ENCODE measurements around the gene TNC. TPM values are rescaled to one million over a fixed set of nuclear protein-coding genes. Genes with fewer than 3 reads are reported as not detected.

Gene TNC
- total and polyA plus RNA-seq, 2 donors from 2014 or later, result 9.4 to 254 TPM

- Histone ChIP-seq H3K27me3 (ENCODE audit: control insufficient read depth, insufficient read depth, low read length) (no peaks in the 10 kb centered on the region), H3K9ac (ENCODE audit: low read length in 3 of 3) (no peak overlapping the region), H3K27ac (ENCODE audit: low read depth in 2 of 2, low read length in 2 of 2) (no peak overlapping the region), H3K9me3 (ENCODE audit: control insufficient read depth in 2 of 3, insufficient read depth in 1 of 3, low read length in 3 of 3) (no peaks in the 10 kb centered on the region), H3K4me3 (ENCODE audit: low read length in 3 of 3) (no peak overlapping the region), H3K36me3 (ENCODE audit: control insufficient read depth in 2 of 3, insufficient read depth in 3 of 3, low read length in 3 of 3) (no peaks in the 10 kb centered on the region), H3K4me1 (ENCODE audit: control insufficient read depth in 2 of 3, insufficient read depth in 2 of 3, low read depth in 1 of 3, low read length in 3 of 3) (peaks cover 0 to 2% (median 0%) of the 10 kb centered on the region in 3 donors)
- DNase-seq (no peak), FAIRE-seq (no peak)
- intact Hi-C loops (cut with DNase I), result no loop called here
- no peak for TF ChIP-seq CTCF (IDR thresholded peaks at IDR 0.05; ENCODE audit: borderline replicate concordance, extremely low read depth, insufficient read depth)
Measured at GRCh38 chr9:115068031-115068430, 49.9 kb downstream of the TNC start.

DNA sequence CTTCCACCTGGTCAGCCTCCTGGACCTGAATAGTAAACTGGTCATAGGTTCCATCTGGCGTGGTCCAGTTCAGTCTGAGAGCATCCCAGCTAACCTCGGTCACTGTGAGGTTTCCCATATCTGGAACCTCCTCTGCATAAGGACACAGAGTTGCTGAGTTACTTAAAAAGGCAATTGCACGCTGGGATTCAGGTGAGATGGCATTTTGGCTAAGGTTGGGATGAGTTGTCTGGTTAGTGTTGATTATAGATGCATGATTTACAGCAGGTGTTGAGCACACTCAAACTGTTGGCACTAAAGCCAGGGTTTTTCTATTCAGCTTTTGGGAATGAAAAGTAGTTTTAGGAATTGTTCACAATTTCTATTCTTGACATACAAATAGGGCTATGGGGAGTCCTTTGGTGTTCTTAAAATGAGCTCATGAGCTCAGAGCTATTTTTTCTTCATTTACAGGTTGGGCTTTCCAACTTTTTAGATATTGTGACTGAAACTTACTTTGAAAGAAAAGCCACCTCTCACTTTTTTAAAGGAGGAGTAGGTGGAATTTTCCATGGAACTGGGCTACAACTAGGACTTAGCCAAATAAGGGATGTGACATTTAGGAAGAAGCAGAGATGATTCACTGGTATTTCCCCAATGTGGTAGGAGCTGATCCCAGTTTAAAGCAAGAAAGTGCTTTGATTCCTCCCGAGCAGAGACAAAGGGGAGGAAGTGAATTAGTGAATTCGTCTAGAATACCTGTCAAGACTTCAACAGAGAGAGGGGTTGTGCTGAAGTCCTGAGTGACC, 54.7 kb downstream of the TNC start:
- no peaks in the 10 kb centered on the region for H3K9me3 ChIP-seq (ENCODE audit: control insufficient read depth in 2 of 3, insufficient read depth in 1 of 3, low read length in 3 of 3)
- no peak overlapping the region for H3K27ac ChIP-seq (ENCODE audit: low read depth in 2 of 2, low read length in 2 of 2)
- H3K4me3 ChIP-seq (ENCODE audit: low read length in 3 of 3), result no peak overlapping the region
- intact Hi-C loops (cut with DNase I), result no loop called here
- H3K27me3 ChIP-seq (ENCODE audit: control insufficient read depth, insufficient read depth, low read length), result no peaks in the 10 kb centered on the region
- no peak for TF ChIP-seq CTCF (IDR thresholded peaks at IDR 0.05; ENCODE audit: borderline replicate concordance, extremely low read depth, insufficient read depth)
- DNase-seq (no peak), FAIRE-seq (no peak)
- no peak overlapping the region for H3K9ac ChIP-seq (ENCODE audit: low read length in 3 of 3)
- H3K4me1 ChIP-seq (ENCODE audit: control insufficient read depth in 2 of 3, insufficient read depth in 2 of 3, low read depth in 1 of 3, low read length in 3 of 3), result peaks cover 0 to 2% (median 0%) of the 10 kb centered on the region in 3 donors
- no peaks in the 10 kb centered on the region for H3K36me3 ChIP-seq (ENCODE audit: control insufficient read depth in 2 of 3, insufficient read depth in 3 of 3, low read length in 3 of 3)

DNA sequence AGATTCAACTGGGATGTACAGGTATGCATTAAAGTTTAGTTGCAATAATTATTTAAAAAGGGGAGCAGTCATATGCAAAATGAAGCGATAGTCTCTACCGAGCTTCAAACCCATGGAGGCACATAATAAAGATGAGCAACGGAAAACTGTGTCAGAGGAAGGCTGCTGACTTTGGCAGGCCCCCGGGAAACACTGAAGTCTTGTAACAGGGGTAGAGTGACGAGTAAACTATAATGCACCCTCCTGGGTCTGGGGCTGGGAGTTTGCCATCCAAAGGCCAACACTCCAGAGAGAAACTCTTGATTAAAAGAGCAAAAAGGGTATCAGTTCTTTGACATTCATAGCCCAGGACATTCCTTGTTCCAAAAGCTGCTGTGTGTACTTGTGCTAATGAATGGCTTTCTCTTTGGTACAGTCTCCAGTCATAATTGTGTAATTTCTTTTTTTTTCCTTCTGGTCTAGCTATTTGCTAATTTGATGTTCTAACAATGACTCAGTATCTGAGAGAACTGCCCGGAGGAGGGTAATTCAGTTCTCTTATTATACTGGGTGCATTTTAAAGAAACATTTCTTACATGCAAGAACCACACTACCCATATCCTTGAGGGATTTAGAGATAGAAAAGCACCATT, 59.2 kb downstream of the TNC start:
- FAIRE-seq (no peak), DNase-seq (peak in 1 of 5 donors; percentile 88)
- peaks cover 0 to 1% (median 0%) of the 10 kb centered on the region in 3 donors for H3K4me1 ChIP-seq (ENCODE audit: control insufficient read depth in 2 of 3, insufficient read depth in 2 of 3, low read depth in 1 of 3, low read length in 3 of 3)
- H3K9ac ChIP-seq (ENCODE audit: low read length in 3 of 3), result no peak overlapping the region
- no peaks in the 10 kb centered on the region for H3K27me3 ChIP-seq (ENCODE audit: control insufficient read depth, insufficient read depth, low read length)
- no peaks in the 10 kb centered on the region for H3K9me3 ChIP-seq (ENCODE audit: control insufficient read depth in 2 of 3, insufficient read depth in 1 of 3, low read length in 3 of 3)
- TF ChIP-seq CTCF (IDR thresholded peaks at IDR 0.05; ENCODE audit: borderline replicate concordance, extremely low read depth, insufficient read depth), result no peak
- no peak overlapping the region for H3K4me3 ChIP-seq (ENCODE audit: low read length in 3 of 3)
- intact Hi-C loops (cut with DNase I), result no loop called here
- H3K27ac ChIP-seq (ENCODE audit: low read depth in 2 of 2, low read length in 2 of 2), result no peak overlapping the region
- no peaks in the 10 kb centered on the region for H3K36me3 ChIP-seq (ENCODE audit: control insufficient read depth in 2 of 3, insufficient read depth in 3 of 3, low read length in 3 of 3)
